Activated naive CD8-positive, alpha-beta T cell treated with anti-CD3 and anti-CD28 coated beads, Interleukin-2, amount 10 ng/mL, durations not matched to agents 7 days and 5 days (primary cell): ENCODE data around the gene MESP2. TPM values are rescaled to one million over a fixed set of nuclear protein-coding genes. Genes with fewer than 3 reads are reported as not detected.

ENCODE experiments used
- ATAC-seq: fragments of 150-1000 bp; cut with Tn5 transposase; one replicate; pipeline ENCODE4 v1.10.0; 2021; ENCODE audit warnings: low read depth, moderate library complexity
- POLR2A ChIA-PET: fragments of 350-600 bp; sonication (Branson Sonifier 250); formaldehyde crosslinking; loops from one replicate; lab custom pipeline; 2021; ENCODE audit warnings: antibody characterized with exemption; lab: Charles Lee
- DNase-seq: peaks from one replicate; pipeline ENCODE4 v3.0.0; 2021
- H3K27ac Mint-ChIP-seq: one replicate; pipeline ENCODE4 v1.8.0; 2022; ENCODE audit warnings: mild to moderate bottlenecking, mixed read lengths
- H3K27me3 Mint-ChIP-seq: one replicate; pipeline ENCODE4 v1.8.0; 2022; ENCODE audit warnings: mild to moderate bottlenecking, moderate library complexity, mixed read lengths
- H3K36me3 Mint-ChIP-seq: one replicate; pipeline ENCODE4 v1.8.0; 2021; ENCODE audit warnings: mild to moderate bottlenecking, mixed read lengths
- H3K4me1 Mint-ChIP-seq: one replicate; pipeline ENCODE4 v1.8.0; 2021; ENCODE audit warnings: mixed read lengths
- H3K4me3 Mint-ChIP-seq: one replicate; pipeline ENCODE4 v1.8.0; 2022; ENCODE audit warnings: mild to moderate bottlenecking, moderate library complexity, mixed read lengths
- H3K9me3 Mint-ChIP-seq: one replicate; pipeline ENCODE4 v1.8.0; 2021; ENCODE audit warnings: mixed read lengths
- total RNA-seq, 2 experiments: library from RNA; stranded (reverse); gene quantifications; one replicate each; pipeline ENCODE4 v1.2.3, GENCODE V29; 2021

MESP2 gene
- total RNA-seq, 2 experiments from 2014 or later: not detected

GRCh38 chr15:89802986-89803824, 27.1 kb downstream of the MESP2 start:
- no peak overlapping the region for H3K27ac Mint-ChIP-seq
- ATAC-seq: no peak
- peaks cover 2% of the 10 kb centered on the region for H3K27me3 Mint-ChIP-seq
- POLR2A ChIA-PET: no interaction called here
- no peaks in the 10 kb centered on the region for H3K36me3 Mint-ChIP-seq
- DNase-seq: no peak
- no peak overlapping the region for H3K4me3 Mint-ChIP-seq
- H3K4me1 Mint-ChIP-seq: no peaks in the 10 kb centered on the region
- no peaks in the 10 kb centered on the region for H3K9me3 Mint-ChIP-seq

- ATAC-seq (no peak), DNase-seq (no peak)
- Mint-ChIP-seq H3K9me3 (no peaks in the 10 kb centered on the region), H3K4me3 (no peak overlapping the region), H3K36me3 (no peaks in the 10 kb centered on the region), H3K4me1 (no peaks in the 10 kb centered on the region), H3K27me3 (no peaks in the 10 kb centered on the region), H3K27ac (no peak overlapping the region)
- POLR2A ChIA-PET: no interaction called here
Observed at GRCh38 chr15:89803941-89804800, 28.0 kb downstream of the MESP2 start.

- no peaks in the 10 kb centered on the region for H3K27me3 Mint-ChIP-seq
- POLR2A ChIA-PET: no interaction called here
Observed at GRCh38 chr15:89805241-89806209, 29.4 kb downstream of the MESP2 start.

GRCh38 chr15:89806210-89806558, 30.1 kb downstream of the MESP2 start:
- H3K27ac Mint-ChIP-seq: no peak overlapping the region
- H3K9me3 Mint-ChIP-seq: no peaks in the 10 kb centered on the region
- no peaks in the 10 kb centered on the region for H3K4me1 Mint-ChIP-seq
- H3K36me3 Mint-ChIP-seq: no peaks in the 10 kb centered on the region
- no peak for ATAC-seq
- POLR2A ChIA-PET: no interaction called here
- no peaks in the 10 kb centered on the region for H3K27me3 Mint-ChIP-seq
- no peak for DNase-seq
- H3K4me3 Mint-ChIP-seq: no peak overlapping the region

More at GRCh38 chr15:89805241-89806209, 29.4 kb downstream of the MESP2 start:
- no peak for DNase-seq
- ATAC-seq: no peak
- Mint-ChIP-seq H3K36me3 (no peaks in the 10 kb centered on the region), H3K9me3 (no peaks in the 10 kb centered on the region), H3K4me1 (no peaks in the 10 kb centered on the region), H3K4me3 (no peak overlapping the region), H3K27ac (no peak overlapping the region)

GRCh38 chr15:89806559-89807550, 30.7 kb downstream of the MESP2 start:
- no peaks in the 10 kb centered on the region for H3K36me3 Mint-ChIP-seq
- no peaks in the 10 kb centered on the region for H3K27me3 Mint-ChIP-seq
- no peak overlapping the region for H3K27ac Mint-ChIP-seq
- POLR2A ChIA-PET: interaction anchor here (0.7 kb wide), 1 partner anchor 68 kb away, joined by 3 read pairs; no protein-coding TSS in a partner anchor
- no peaks in the 10 kb centered on the region for H3K9me3 Mint-ChIP-seq
- ATAC-seq (no peak), DNase-seq (no peak)
- H3K4me3 Mint-ChIP-seq: no peak overlapping the region
- no peaks in the 10 kb centered on the region for H3K4me1 Mint-ChIP-seq

GRCh38 chr15:89807689-89808088, 31.6 kb downstream of the MESP2 start:
- POLR2A ChIA-PET: no interaction called here
- no peaks in the 10 kb centered on the region for H3K4me1 Mint-ChIP-seq
- H3K4me3 Mint-ChIP-seq: no peak overlapping the region
- no peaks in the 10 kb centered on the region for H3K9me3 Mint-ChIP-seq
- no peak overlapping the region for H3K27ac Mint-ChIP-seq
- DNase-seq (no peak), ATAC-seq (no peak)
- no peaks in the 10 kb centered on the region for H3K27me3 Mint-ChIP-seq
- no peaks in the 10 kb centered on the region for H3K36me3 Mint-ChIP-seq

- Mint-ChIP-seq H3K27ac (no peak overlapping the region), H3K27me3 (no peaks in the 10 kb centered on the region), H3K9me3 (no peaks in the 10 kb centered on the region), H3K36me3 (no peaks in the 10 kb centered on the region), H3K4me1 (no peaks in the 10 kb centered on the region), H3K4me3 (no peak overlapping the region)
- ATAC-seq: no peak
- POLR2A ChIA-PET: no interaction called here
- no peak for DNase-seq
Observed at GRCh38 chr15:89808160-89808870, 32.2 kb downstream of the MESP2 start.

GRCh38 chr15:89809093-89809786, 33.1 kb downstream of the MESP2 start:
- Mint-ChIP-seq H3K27ac (no peak overlapping the region), H3K4me1 (no peaks in the 10 kb centered on the region), H3K27me3 (peaks cover 2% of the 10 kb centered on the region), H3K36me3 (no peaks in the 10 kb centered on the region), H3K4me3 (no peak overlapping the region), H3K9me3 (no peaks in the 10 kb centered on the region)
- ATAC-seq (no peak), DNase-seq (no peak)
- POLR2A ChIA-PET: no interaction called here

- ATAC-seq: no peak
- H3K4me3 Mint-ChIP-seq: no peak overlapping the region
- H3K27ac Mint-ChIP-seq: no peak overlapping the region
- H3K36me3 Mint-ChIP-seq: no peaks in the 10 kb centered on the region
- H3K27me3 Mint-ChIP-seq: peaks cover 2% of the 10 kb centered on the region
- no peaks in the 10 kb centered on the region for H3K4me1 Mint-ChIP-seq
- POLR2A ChIA-PET: no interaction called here
- H3K9me3 Mint-ChIP-seq: no peaks in the 10 kb centered on the region
- no peak for DNase-seq
Observed at GRCh38 chr15:89809787-89810148, 33.6 kb downstream of the MESP2 start.

- H3K27ac Mint-ChIP-seq: no peak overlapping the region
- no peak for ATAC-seq
- H3K9me3 Mint-ChIP-seq: no peaks in the 10 kb centered on the region
- peaks cover 12% of the 10 kb centered on the region for H3K27me3 Mint-ChIP-seq
- H3K4me1 Mint-ChIP-seq: peaks cover 2% of the 10 kb centered on the region
- H3K4me3 Mint-ChIP-seq: no peak overlapping the region
- peaks cover 5% of the 10 kb centered on the region for H3K36me3 Mint-ChIP-seq
- POLR2A ChIA-PET: no interaction called here
- DNase-seq: no peak
Observed at GRCh38 chr15:89810837-89811236, 34.7 kb downstream of the MESP2 start.

- no peak for DNase-seq
- H3K4me3 Mint-ChIP-seq: no peak overlapping the region
- peaks cover 2% of the 10 kb centered on the region for H3K4me1 Mint-ChIP-seq
- POLR2A ChIA-PET: no interaction called here
- peaks cover 26% of the 10 kb centered on the region for H3K27me3 Mint-ChIP-seq
- ATAC-seq: no peak
- no peaks in the 10 kb centered on the region for H3K9me3 Mint-ChIP-seq
- no peak overlapping the region for H3K27ac Mint-ChIP-seq
- peaks cover 7% of the 10 kb centered on the region for H3K36me3 Mint-ChIP-seq
Observed at GRCh38 chr15:89812011-89812846, 36.1 kb downstream of the MESP2 start.
